Astrocyte (in vitro differentiated cells and primary cell): Measurements from ENCODE around the gene ATP2A1.

Experiments
- EZH2 ChIP-seq: IDR thresholded peaks from 2 replicates; pipeline ENCODE4 v1.6.1; 2012; ENCODE audit warnings: mild to moderate bottlenecking, low read length, inconsistent platforms; ENCODE audit not compliant: insufficient read depth
- TF ChIP-seq, protein P1 (sequence below): IDR thresholded peaks from 2 replicates; pipeline ENCODE4 v1.5.1; 2011; ENCODE audit warnings: low read depth, mild to moderate bottlenecking, inconsistent platforms, low read length, moderate library complexity; ENCODE audit not compliant: insufficient read depth

DNA sequence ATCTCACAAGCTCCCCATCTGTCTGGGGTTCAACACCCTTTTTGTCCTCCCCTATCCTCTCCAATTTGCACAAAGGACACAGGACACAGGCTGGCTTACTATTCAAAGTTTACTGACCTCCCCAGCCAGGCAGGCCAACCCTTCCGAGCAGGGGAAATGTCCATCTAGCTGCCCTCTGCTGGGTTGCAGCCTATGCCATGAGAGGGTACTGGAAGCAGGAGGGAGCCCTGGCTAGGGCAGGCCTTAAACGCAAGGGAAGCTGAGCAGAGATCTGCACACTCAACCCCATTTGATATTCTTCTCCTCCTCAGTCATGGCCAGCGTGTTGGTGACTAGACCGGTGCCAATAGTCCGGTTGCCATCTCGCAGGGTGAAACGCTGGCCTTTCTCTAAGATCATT lies 35.6 kb upstream of the ATP2A1 start:
- no peak for TF ChIP-seq EZH2
- TF ChIP-seq, protein P1, sequence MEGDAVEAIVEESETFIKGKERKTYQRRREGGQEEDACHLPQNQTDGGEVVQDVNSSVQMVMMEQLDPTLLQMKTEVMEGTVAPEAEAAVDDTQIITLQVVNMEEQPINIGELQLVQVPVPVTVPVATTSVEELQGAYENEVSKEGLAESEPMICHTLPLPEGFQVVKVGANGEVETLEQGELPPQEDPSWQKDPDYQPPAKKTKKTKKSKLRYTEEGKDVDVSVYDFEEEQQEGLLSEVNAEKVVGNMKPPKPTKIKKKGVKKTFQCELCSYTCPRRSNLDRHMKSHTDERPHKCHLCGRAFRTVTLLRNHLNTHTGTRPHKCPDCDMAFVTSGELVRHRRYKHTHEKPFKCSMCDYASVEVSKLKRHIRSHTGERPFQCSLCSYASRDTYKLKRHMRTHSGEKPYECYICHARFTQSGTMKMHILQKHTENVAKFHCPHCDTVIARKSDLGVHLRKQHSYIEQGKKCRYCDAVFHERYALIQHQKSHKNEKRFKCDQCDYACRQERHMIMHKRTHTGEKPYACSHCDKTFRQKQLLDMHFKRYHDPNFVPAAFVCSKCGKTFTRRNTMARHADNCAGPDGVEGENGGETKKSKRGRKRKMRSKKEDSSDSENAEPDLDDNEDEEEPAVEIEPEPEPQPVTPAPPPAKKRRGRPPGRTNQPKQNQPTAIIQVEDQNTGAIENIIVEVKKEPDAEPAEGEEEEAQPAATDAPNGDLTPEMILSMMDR = no peak
